Left lobe of liver (tissue), 2 donors: ENCODE data around the gene MAPKAP1. TPM values are rescaled to one million over a fixed set of nuclear protein-coding genes. Genes with fewer than 3 reads are reported as not detected.
A peak's percentile ranks its signal among the peaks of the same experiment; 100 is the strongest.

Source experiments
- ATAC-seq: fragments of 200-7000 bp; cut with Tn5 transposase; one replicate; pipeline ENCODE4 v1.9.1; 2020; ENCODE audit warnings: mild to moderate bottlenecking, moderate library complexity
- DNase-seq: peaks from one replicate; pipeline ENCODE4 v3.0.0-alpha.2; 2020; ENCODE audit warnings: low spot score
- total RNA-seq: library from RNA; stranded (reverse); gene quantifications from one replicate; pipeline ENCODE4 v1.2.1, GENCODE V29; 2021
- donor health status: DM: no; HTN: no; CAD: no; lungs with moderate emphysema.
- donor health status: DM: no; HTN: yes; CAD: no.

MAPKAP1 gene
- total RNA-seq, 1 donor from 2014 or later = 42.4 TPM

- DNase-seq (no peak), ATAC-seq (no peak)
Observed at GRCh38 chr9:125467116-125467740, 239.8 kb downstream of the MAPKAP1 start.

GRCh38 chr9:125466411-125466810 lies 240.6 kb downstream of the MAPKAP1 start:
- DNase-seq = no peak
- ATAC-seq = no peak

GRCh38 chr9:125464591-125465385 lies 242.2 kb downstream of the MAPKAP1 start:
- ATAC-seq (no peak), DNase-seq (no peak)

- DNase-seq (no peak), ATAC-seq (no peak)
Observed at GRCh38 chr9:125463926-125464325, 243.1 kb downstream of the MAPKAP1 start.

- ATAC-seq (no peak), DNase-seq (no peak)
Observed at GRCh38 chr9:125462861-125463291, 244.1 kb downstream of the MAPKAP1 start.

- DNase-seq (no peak), ATAC-seq (peak; percentile 42)
Observed at GRCh38 chr9:125461636-125462190, 245.3 kb downstream of the MAPKAP1 start.

- DNase-seq = peak; percentile 89
- ATAC-seq = peak; percentile 95
Observed at GRCh38 chr9:125460883-125461635, 245.9 kb downstream of the MAPKAP1 start.

GRCh38 chr9:125460346-125460745 lies 246.7 kb downstream of the MAPKAP1 start:
- DNase-seq (no peak), ATAC-seq (no peak)

- ATAC-seq (no peak), DNase-seq (no peak)
Observed at GRCh38 chr9:125457357-125457756, 249.7 kb downstream of the MAPKAP1 start.

- no peak for ATAC-seq
Observed at GRCh38 chr9:125455876-125456275, 251.1 kb downstream of the MAPKAP1 start.

GRCh38 chr9:125455132-125455531 lies 251.9 kb downstream of the MAPKAP1 start:
- DNase-seq (no peak), ATAC-seq (peak; percentile 58)

More at GRCh38 chr9:125455876-125456275, 251.1 kb downstream of the MAPKAP1 start:
- DNase-seq = no peak

- no peak for DNase-seq
- no peak for ATAC-seq
Observed at GRCh38 chr9:125447202-125447802, 259.7 kb downstream of the MAPKAP1 start.

GRCh38 chr9:125446561-125447094 lies 260.4 kb downstream of the MAPKAP1 start:
- DNase-seq = no peak
- ATAC-seq = no peak

- ATAC-seq (no peak), DNase-seq (no peak)
Observed at GRCh38 chr9:125444956-125445506, 262.0 kb downstream of the MAPKAP1 start.

- ATAC-seq = no peak
- no peak for DNase-seq
Observed at GRCh38 chr9:125444166-125444565, 262.8 kb downstream of the MAPKAP1 start.

- DNase-seq = no peak
- ATAC-seq = no peak
Observed at GRCh38 chr9:125443367-125443766, 263.6 kb downstream of the MAPKAP1 start.

GRCh38 chr9:125442452-125442851 lies 264.6 kb downstream of the MAPKAP1 start:
- ATAC-seq (no peak), DNase-seq (no peak)

GRCh38 chr9:125440411-125440810 lies 266.6 kb downstream of the MAPKAP1 start:
- ATAC-seq (no peak), DNase-seq (peak; percentile 19)

- ATAC-seq (no peak), DNase-seq (peak; percentile 28)
Observed at GRCh38 chr9:125439434-125440272, 267.4 kb downstream of the MAPKAP1 start.
